Activated CD4-positive, alpha-beta T cell treated with anti-CD3 and anti-CD28 coated beads for 36 hours (primary cell): Measurements from ENCODE around the gene ZNF469. TPM values are rescaled to one million over a fixed set of nuclear protein-coding genes. Genes with fewer than 3 reads are reported as not detected.

Experiments used
- ATAC-seq: fragments of 200-7000 bp; cut with Tn5 transposase; one replicate; pipeline ENCODE4 v1.10.0; 2021; ENCODE audit warnings: mild to moderate bottlenecking, moderate library complexity
- CTCF ChIA-PET: fragments of 350-600 bp; sonication (Branson Sonifier 250); formaldehyde crosslinking; loops from one replicate; lab custom pipeline; 2021; ENCODE audit warnings: antibody characterized with exemption; lab: Charles Lee
- POLR2A ChIA-PET: fragments of 350-600 bp; sonication (Branson Sonifier 250); formaldehyde crosslinking; loops from one replicate; lab custom pipeline; 2021; ENCODE audit warnings: antibody characterized with exemption, inconsistent platforms; lab: Charles Lee
- DNase-seq: peaks from one replicate; pipeline ENCODE4 v3.0.0-alpha.2; 2020
- H3K27ac Mint-ChIP-seq: one replicate; pipeline ENCODE4 v1.8.0; 2021; ENCODE audit warnings: mixed read lengths
- H3K27me3 Mint-ChIP-seq: one replicate; pipeline ENCODE4 v1.8.0; 2021; ENCODE audit warnings: mixed read lengths
- H3K36me3 Mint-ChIP-seq: one replicate; pipeline ENCODE4 v1.8.0; 2021; ENCODE audit warnings: low read depth, mixed read lengths
- H3K4me1 Mint-ChIP-seq: one replicate; pipeline ENCODE4 v1.8.0; 2021; ENCODE audit warnings: mixed read lengths
- H3K4me3 Mint-ChIP-seq: one replicate; pipeline ENCODE4 v1.8.0; 2021; ENCODE audit warnings: mild to moderate bottlenecking, moderate library complexity, mixed read lengths
- H3K9me3 Mint-ChIP-seq: one replicate; pipeline ENCODE4 v1.8.0; 2021; ENCODE audit warnings: low read depth, mixed read lengths
- intact Hi-C, 2 experiments: fragments of 100-400 bp; cut with DNase I in 1 of 2; cut with micrococcal nuclease in 1 of 2; formaldehyde crosslinking; loops; one replicate each; pipeline versions ENCODE4 v1.14.2 to v1.15.1; 2022 to 2024; cut with DNase I, micrococcal nuclease
- total RNA-seq, 2 experiments: library from RNA; stranded (reverse); gene quantifications; one replicate each; pipeline ENCODE4 v1.2.3, GENCODE V29; 2021

Gene ZNF469
- total RNA-seq, 2 experiments from 2014 or later = 0.39 to 0.50 TPM

- no peaks in the 10 kb centered on the region for H3K4me1 Mint-ChIP-seq
- intact Hi-C loops = no loop called here
- H3K4me3 Mint-ChIP-seq = no peak overlapping the region
- H3K9me3 Mint-ChIP-seq = no peaks in the 10 kb centered on the region
- no peaks in the 10 kb centered on the region for H3K27me3 Mint-ChIP-seq
- H3K27ac Mint-ChIP-seq = no peak overlapping the region
- ChIA-PET POLR2A (no interaction called here), CTCF (no interaction called here)
- no peak for ATAC-seq
- DNase-seq = no peak
- no peaks in the 10 kb centered on the region for H3K36me3 Mint-ChIP-seq
These were observed 39.2 kb downstream of the ZNF469 start for GRCh38 chr16:88421871-88422433.

- Mint-ChIP-seq H3K27me3 (no peaks in the 10 kb centered on the region), H3K4me1 (no peaks in the 10 kb centered on the region), H3K27ac (no peak overlapping the region), H3K4me3 (no peak overlapping the region), H3K9me3 (no peaks in the 10 kb centered on the region), H3K36me3 (no peaks in the 10 kb centered on the region)
- ChIA-PET CTCF (no interaction called here), POLR2A (no interaction called here)
- intact Hi-C loops = no loop called here
- DNase-seq = no peak
- ATAC-seq = no peak
These were observed 40.1 kb downstream of the ZNF469 start for GRCh38 chr16:88422733-88423447.

GRCh38 chr16:88423448-88423850 is 40.7 kb downstream of the ZNF469 start:
- Mint-ChIP-seq H3K9me3 (no peaks in the 10 kb centered on the region), H3K4me3 (no peak overlapping the region), H3K27me3 (no peaks in the 10 kb centered on the region), H3K36me3 (no peaks in the 10 kb centered on the region), H3K4me1 (no peaks in the 10 kb centered on the region), H3K27ac (no peak overlapping the region)
- ChIA-PET POLR2A (no interaction called here), CTCF (no interaction called here)
- intact Hi-C loops = no loop called here
- DNase-seq (no peak), ATAC-seq (no peak)

DNA sequence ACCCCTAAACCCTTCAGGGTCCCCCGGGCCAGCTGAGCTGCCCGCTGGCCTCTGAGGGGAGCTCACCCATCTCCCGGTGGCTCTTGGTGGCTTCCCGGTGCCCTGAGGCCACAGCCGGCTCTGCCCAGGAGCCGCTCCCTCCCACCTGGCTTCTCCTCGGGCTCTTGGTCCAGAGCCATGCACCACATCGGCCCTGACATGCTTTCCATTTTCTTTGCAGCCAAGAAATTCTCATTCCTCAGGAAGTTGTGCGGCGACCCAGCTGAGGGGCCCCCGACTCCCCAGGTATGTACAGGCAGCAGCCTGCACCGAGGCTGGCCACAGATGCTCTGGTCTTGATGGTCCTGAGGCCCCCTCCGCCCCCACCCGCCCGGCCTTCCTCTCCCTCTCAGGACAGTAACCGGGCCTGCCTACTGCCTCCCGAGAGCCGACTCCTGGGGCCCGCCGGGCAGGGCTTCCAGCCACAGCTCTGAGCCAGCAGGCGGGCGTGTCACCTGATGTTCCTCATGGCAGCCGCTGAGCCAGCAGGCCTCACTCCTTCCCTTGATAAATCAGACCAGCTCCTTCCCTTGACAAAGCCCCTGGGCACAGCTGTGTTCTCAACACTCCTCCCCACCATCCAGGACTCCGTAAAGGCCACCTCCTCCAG is 42.0 kb downstream of the ZNF469 start:
- CTCF ChIA-PET = no interaction called here
- no peak for DNase-seq

DNA sequence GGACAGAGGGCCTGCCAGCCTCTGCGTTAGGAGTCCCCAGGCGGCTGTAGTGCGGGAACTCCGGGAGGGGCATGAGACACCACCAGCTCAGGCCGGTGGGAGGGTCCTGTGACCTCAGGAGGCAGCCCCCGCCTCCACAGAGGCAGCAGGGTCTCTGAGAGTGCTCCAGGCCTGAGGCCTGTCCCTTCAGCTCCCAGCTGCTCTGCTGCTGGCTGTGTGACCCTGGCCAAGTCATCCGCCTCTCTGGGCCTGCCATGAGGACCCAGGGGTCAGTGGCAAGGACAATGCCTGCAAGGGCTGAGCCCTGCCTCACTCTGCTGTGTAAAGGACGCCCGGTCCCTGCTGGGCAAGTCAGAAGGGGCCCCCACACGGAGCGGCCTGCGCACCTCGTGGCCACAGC is 43.3 kb downstream of the ZNF469 start:
- Mint-ChIP-seq H3K4me3 (no peak overlapping the region), H3K36me3 (no peaks in the 10 kb centered on the region), H3K27me3 (no peaks in the 10 kb centered on the region), H3K27ac (no peak overlapping the region), H3K9me3 (no peaks in the 10 kb centered on the region), H3K4me1 (no peaks in the 10 kb centered on the region)
- intact Hi-C loops = no loop called here
- ChIA-PET POLR2A (no interaction called here), CTCF (no interaction called here)
- DNase-seq = no peak
- no peak for ATAC-seq

More for the DNA sequence above, 42.0 kb downstream of the ZNF469 start:
- Mint-ChIP-seq H3K27ac (no peak overlapping the region), H3K4me3 (no peak overlapping the region), H3K9me3 (no peaks in the 10 kb centered on the region), H3K36me3 (no peaks in the 10 kb centered on the region), H3K4me1 (no peaks in the 10 kb centered on the region), H3K27me3 (no peaks in the 10 kb centered on the region)
- ATAC-seq = no peak
- POLR2A ChIA-PET = no interaction called here
- intact Hi-C loops = no loop called here

DNA sequence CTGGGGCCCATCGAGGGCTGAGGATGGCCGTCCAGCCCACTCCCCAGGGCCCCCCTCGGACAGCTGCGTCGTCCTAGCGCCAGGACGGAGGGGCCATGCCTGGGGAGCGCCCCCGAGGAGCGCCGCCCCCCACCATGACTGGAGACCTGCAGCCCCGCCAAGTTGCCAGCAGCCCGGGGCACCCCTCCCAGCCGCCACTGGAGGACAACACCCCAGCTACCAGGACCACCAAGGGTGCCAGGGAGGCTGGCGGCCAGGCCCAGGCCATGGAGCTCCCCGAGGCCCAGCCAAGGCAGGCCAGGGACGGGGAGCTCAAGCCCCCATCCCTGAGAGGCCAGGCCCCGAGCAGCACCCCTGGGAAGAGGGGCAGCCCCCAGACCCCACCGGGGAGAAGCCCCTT is 44.6 kb downstream of the ZNF469 start:
- no peak for DNase-seq
- POLR2A ChIA-PET = no interaction called here
- no peak overlapping the region for H3K27ac Mint-ChIP-seq
- H3K27me3 Mint-ChIP-seq = no peaks in the 10 kb centered on the region
- no peaks in the 10 kb centered on the region for H3K9me3 Mint-ChIP-seq
- no peaks in the 10 kb centered on the region for H3K36me3 Mint-ChIP-seq
- H3K4me3 Mint-ChIP-seq = no peak overlapping the region
- CTCF ChIA-PET = interaction anchor here (0.6 kb wide), 1 partner anchor 12 kb away, joined by 6 read pairs; no protein-coding TSS in a partner anchor
- no peaks in the 10 kb centered on the region for H3K4me1 Mint-ChIP-seq
- intact Hi-C loops = no loop called here
- no peak for ATAC-seq

DNA sequence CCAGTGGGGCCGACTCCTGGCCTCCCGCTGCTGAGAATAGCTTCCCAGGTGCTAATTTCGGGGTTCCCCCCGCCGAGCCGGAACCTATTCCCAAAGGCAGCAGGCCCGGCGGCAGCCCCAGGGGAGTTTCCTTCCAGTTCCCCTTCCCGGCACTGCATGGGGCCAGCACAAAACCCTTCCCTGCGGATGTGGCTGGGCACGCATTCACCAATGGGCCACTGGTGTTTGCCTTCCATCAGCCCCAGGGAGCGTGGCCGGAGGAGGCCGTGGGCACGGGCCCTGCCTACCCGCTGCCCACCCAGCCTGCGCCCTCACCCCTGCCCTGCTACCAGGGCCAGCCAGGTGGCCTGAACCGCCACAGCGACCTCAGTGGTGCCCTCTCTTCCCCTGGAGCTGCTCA is 45.4 kb downstream of the ZNF469 start:
- ATAC-seq = no peak
- DNase-seq = no peak
- POLR2A ChIA-PET = no interaction called here

DNA sequence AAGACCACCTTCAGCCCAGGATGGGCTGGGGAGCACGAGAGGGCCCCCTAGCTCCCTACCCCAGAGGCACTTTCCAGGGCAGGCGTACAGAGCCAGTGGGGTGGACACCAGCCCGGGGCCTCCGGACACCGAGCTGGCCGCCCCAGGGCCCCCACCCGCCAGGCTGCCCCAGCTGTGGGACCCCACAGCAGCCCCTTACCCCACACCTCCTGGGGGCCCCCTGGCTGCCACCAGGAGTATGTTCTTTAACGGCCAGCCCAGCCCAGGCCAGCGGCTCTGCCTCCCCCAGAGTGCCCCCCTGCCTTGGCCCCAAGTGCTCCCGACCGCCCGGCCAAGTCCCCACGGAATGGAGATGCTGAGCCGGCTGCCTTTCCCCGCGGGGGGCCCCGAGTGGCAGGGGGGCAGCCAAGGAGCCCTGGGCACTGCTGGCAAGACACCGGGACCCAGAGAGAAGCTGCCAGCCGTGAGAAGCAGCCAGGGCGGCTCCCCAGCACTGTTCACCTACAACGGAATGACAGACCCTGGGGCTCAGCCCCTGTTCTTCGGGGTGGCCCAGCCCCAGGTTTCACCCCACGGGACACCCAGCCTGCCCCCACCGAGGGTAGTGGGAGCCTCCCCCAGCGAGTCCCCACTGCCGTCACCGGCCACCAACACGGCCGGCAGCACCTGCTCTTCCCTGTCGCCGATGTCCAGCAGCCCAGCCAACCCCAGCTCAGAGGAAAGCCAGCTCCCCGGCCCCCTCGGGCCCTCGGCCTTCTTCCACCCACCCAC is 46.0 kb downstream of the ZNF469 start:
- H3K36me3 Mint-ChIP-seq = no peaks in the 10 kb centered on the region
- no peak for ATAC-seq
- H3K9me3 Mint-ChIP-seq = no peaks in the 10 kb centered on the region
- H3K4me3 Mint-ChIP-seq = no peak overlapping the region
- ChIA-PET POLR2A (no interaction called here), CTCF (no interaction called here)
- no peaks in the 10 kb centered on the region for H3K4me1 Mint-ChIP-seq
- H3K27me3 Mint-ChIP-seq = no peaks in the 10 kb centered on the region
- DNase-seq = no peak
- no peak overlapping the region for H3K27ac Mint-ChIP-seq
- intact Hi-C loops = no loop called here

More for the DNA sequence above, 45.4 kb downstream of the ZNF469 start:
- no peaks in the 10 kb centered on the region for H3K9me3 Mint-ChIP-seq
- H3K4me3 Mint-ChIP-seq = no peak overlapping the region
- H3K27ac Mint-ChIP-seq = no peak overlapping the region
- CTCF ChIA-PET = no interaction called here
- no peaks in the 10 kb centered on the region for H3K27me3 Mint-ChIP-seq
- intact Hi-C loops = no loop called here
- no peaks in the 10 kb centered on the region for H3K36me3 Mint-ChIP-seq
- H3K4me1 Mint-ChIP-seq = no peaks in the 10 kb centered on the region

DNA sequence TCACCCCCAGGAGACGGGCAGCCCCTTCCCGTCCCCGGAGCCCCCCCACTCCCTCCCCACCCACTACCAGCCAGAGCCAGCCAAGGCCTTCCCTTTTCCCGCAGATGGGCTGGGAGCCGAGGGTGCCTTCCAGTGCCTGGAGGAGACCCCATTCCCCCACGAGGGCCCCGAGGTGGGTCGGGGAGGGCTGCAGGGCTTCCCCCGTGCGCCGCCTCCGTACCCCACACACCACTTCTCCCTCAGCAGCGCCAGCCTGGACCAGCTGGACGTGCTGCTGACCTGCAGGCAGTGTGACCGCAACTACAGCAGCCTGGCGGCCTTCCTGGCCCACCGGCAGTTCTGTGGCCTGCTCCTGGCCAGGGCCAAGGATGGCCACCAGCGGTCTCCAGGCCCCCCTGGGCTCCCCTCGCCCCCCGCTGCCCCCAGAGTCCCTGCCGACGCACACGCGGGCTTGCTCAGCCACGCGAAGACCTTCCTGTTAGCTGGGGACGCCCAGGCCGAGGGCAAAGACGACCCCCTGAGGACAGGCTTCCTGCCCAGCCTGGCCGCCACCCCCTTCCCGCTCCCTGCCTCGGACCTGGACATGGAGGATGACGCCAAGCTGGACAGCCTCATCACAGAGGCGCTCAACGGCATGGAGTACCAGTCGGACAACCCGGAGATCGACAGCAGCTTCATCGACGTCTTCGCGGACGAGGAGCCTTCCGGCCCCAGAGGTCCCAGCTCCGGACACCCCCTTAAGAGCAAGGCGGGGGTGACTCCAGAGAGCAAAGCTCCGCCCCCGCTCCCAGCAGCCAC is 46.8 kb downstream of the ZNF469 start:
- intact Hi-C loops = loop anchor here in 1 of 2 experiments (10.0 kb wide), 2 partner anchors 235 to 655 kb away; no protein-coding TSS in a partner anchor
- POLR2A ChIA-PET = no interaction called here
- Mint-ChIP-seq H3K4me3 (peak overlapping the region; percentile 38), H3K9me3 (no peaks in the 10 kb centered on the region), H3K27ac (peak overlapping the region; percentile 65), H3K27me3 (no peaks in the 10 kb centered on the region), H3K36me3 (no peaks in the 10 kb centered on the region), H3K4me1 (no peaks in the 10 kb centered on the region)
- DNase-seq (no peak), ATAC-seq (no peak)
- CTCF ChIA-PET = interaction anchor here (1.0 kb wide), 1 partner anchor 133 kb away, joined by 3 read pairs; no protein-coding TSS in a partner anchor

DNA sequence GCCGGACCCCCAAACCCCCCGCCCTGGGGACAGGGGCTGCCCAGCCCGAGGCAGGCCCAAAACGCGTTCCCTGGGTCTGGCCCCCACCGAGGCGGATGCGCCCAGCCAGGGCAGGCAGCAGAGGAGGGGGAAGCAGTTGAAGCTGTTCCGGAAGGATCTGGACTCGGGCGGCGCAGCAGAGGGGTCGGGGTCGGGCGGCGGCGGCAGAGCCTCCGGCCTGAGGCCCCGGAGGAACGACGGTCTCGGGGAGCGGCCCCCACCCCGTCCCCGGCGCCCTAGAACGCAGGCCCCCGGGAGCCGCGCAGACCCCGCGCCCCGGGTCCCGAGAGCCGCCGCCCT is 47.4 kb downstream of the ZNF469 start:
- intact Hi-C loops = loop anchor here in 1 of 2 experiments (10.0 kb wide), 2 partner anchors 235 to 655 kb away; no protein-coding TSS in a partner anchor
- no peaks in the 10 kb centered on the region for H3K9me3 Mint-ChIP-seq
- no peak overlapping the region for H3K27ac Mint-ChIP-seq
- ATAC-seq (peak; percentile 43), DNase-seq (peak; percentile 35)
- ChIA-PET CTCF (interaction anchor here (0.6 to 1.0 kb wide), 3 partner anchors 132 to 1163 kb away, joined by 3 to 4 read pairs (median 3); no protein-coding TSS in a partner anchor), POLR2A (interaction anchor here (0.6 to 0.7 kb wide), 2 partner anchors 45 to 341 kb away, joined by 3 read pairs; no protein-coding TSS in a partner anchor)
- no peaks in the 10 kb centered on the region for H3K36me3 Mint-ChIP-seq
- H3K27me3 Mint-ChIP-seq = no peaks in the 10 kb centered on the region
- H3K4me1 Mint-ChIP-seq = no peaks in the 10 kb centered on the region
- peak overlapping the region; percentile 38 for H3K4me3 Mint-ChIP-seq
